GM18508 (cell line): ENCODE results near the gene EHMT2.
"Not testable (repeated sequence)": the region's sequence is repeated elsewhere in the genome, so short reads cannot be mapped to it uniquely, and the experiment has no call there.

Experiments used
- ATAC-seq: cut with Tn5 transposase; IDR thresholded peaks from one replicate; pipeline ENCODE4 v1.9.1; 2021; ENCODE audit warnings: moderate number of reproducible peaks; ENCODE audit not compliant: insufficient read depth, unreplicated experiment

EHMT2 gene

DNA sequence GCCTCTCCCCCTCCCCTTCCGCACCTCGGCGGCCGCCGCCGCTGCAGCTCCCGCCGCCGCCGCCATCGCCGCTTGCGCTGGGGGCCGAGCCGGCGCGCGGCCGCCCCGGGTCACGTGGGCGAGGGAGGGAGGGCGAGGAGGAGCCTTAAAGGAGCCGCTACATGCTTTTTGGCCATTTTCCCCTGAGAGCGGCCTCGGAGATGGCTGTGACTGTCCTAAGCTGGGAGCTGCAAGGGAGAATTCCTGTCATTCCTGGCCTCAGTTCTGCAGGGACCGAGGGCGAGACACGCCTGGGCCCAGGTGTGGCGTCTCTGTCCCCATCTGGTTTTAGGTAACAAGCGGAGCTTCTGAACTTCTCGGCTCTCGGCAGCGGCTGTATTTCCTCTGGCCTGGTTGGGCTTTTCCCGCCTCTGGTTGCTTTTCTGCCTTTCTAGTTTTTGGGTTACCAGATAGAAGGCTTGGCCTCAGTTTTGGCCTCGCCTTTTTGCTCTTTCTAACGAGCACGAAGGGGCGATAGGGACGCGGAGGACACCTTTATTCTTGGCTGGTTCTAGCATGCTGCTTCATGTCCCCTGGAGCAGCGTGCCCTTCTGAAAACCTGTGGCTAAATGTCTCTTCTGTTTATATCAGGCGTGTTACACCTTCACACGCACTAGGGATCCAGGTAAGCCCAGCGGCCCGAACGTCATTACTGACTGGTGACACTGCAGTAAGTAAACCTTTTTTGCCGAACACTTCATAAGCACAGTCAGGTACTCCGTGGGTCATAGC is at the start of gene EHMT2:
TSS of gene EHMT2 (minus strand) at position 87 of the 771 bp plus-strand sequence. CDS start at position 66, 21 bp downstream.
- ATAC-seq = no peak

DNA sequence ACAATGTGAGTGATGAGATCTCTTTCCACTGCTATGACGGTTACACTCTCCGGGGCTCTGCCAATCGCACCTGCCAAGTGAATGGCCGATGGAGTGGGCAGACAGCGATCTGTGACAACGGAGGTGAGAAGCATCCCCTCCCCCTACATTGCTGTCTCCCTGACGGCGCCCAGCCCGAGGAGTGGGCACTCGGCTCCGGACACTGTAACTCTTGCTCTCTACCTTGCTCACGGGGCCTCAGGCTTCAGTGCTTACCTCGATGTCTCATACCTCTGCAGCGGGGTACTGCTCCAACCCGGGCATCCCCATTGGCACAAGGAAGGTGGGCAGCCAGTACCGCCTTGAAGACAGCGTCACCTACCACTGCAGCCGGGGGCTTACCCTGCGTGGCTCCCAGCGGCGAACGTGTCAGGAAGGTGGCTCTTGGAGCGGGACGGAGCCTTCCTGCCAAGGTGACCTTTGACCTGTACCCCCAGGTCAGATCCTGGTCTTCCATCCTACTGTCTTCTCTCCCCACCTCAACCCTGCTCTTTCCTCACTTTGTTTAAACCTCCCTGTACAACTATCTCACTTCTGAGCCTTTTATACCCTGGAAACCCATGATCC is 49.7 kb upstream of the EHMT2 start:
- no peak for ATAC-seq

GRCh38 chr6:31946370-31946885 is 48.9 kb upstream of the EHMT2 start:
- ATAC-seq = no peak

DNA sequence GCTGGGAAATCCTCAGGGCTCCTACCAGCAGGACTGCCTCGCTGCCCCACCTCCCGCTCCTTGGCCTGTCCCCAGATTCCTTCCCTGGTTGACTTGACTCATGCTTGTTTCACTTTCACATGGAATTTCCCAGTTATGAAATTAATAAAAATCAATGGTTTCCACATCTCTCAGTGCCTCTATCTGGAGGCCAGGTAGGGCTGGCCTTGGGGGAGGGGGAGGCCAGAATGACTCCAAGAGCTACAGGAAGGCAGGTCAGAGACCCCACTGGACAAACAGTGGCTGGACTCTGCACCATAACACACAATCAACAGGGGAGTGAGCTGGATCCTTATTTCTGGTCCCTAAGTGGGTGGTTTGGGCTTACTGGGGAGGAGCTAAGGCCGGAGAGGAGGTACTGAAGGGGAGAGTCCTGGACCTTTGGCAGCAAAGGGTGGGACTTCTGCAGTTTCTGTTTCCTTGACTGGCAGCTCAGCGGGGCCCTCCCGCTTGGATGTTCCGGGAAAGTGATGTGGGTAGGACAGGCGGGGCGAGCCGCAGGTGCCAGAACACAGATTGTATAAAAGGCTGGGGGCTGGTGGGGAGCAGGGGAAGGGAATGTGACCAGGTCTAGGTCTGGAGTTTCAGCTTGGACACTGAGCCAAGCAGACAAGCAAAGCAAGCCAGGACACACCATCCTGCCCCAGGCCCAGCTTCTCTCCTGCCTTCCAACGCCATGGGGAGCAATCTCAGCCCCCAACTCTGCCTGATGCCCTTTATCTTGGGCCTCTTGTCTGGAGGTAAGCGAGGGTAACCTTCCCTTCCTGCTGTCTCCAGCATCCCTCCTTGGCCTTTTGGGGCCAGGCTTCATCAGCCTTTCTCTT is 48.2 kb upstream of the EHMT2 start, which contains the start of gene CFB:
TSS of gene CFB (plus strand) at position 589 of the 863 bp plus-strand sequence. CDS start at position 716, 127 bp downstream.
- ATAC-seq = no peak

DNA sequence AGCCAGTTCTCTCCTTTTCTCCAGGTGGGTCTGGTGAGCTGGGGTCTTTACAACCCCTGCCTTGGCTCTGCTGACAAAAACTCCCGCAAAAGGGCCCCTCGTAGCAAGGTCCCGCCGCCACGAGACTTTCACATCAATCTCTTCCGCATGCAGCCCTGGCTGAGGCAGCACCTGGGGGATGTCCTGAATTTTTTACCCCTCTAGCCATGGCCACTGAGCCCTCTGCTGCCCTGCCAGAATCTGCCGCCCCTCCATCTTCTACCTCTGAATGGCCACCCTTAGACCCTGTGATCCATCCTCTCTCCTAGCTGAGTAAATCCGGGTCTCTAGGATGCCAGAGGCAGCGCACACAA is 47.6 kb upstream of the EHMT2 start:
- ATAC-seq = no peak

DNA sequence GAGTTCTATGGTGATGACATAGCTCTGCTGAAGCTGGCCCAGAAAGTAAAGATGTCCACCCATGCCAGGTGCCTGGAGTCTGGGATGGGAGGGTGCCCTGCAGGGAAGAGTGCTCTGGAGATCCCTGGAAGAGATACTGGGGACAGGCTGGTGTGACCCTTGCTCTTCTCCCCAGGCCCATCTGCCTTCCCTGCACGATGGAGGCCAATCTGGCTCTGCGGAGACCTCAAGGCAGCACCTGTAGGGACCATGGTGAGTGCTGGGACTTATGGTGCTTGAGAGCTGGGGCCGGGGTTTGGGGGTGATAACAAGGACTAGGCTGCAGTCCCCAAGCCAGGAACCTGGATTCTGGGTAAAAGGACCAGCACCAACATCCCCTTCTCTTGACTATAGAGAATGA is 46.2 kb upstream of the EHMT2 start:
- ATAC-seq = no peak

DNA sequence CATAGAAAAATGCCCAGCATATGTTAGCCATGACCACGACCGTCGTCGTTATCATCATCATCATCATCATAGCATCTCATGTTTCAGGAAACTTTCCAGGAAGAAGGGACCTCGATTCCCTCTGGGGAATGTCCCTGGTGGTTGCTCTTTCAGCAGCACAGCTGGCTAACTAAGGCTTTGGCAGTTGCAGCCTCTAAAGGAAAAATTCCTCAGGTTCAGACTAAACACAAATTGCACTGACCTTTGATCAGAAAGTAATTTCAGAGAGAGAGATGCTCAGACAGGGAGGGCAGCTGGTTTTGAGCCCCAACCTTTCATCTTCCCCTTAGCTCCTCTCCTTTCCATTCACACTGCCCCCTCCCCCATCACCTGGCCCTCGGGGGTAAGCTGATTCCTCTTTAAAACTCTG is 42.8 kb upstream of the EHMT2 start:
- ATAC-seq = no peak

GRCh38 chr6:31935823-31936222 is 38.3 kb upstream of the EHMT2 start:
- no peak for ATAC-seq

DNA sequence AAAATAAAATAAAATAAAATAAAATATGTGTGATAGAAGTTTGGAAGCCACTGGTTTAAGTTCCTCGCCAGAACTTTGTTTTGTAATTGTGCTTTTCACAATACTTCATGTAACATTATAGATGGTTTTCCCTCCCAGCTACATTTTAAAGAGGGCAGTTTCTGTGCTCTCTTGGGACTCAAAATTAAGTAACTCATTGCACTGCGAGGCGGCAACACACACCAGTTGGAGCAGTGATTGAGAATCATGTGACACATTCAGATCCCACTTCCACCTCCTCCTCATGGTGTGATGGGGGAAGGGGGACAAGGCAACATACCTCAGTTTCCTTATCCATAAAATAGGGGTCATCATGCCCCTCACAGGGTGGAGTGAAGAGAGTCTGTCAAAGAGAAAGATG is 37.5 kb upstream of the EHMT2 start:
- ATAC-seq = no peak

GRCh38 chr6:31933537-31933936 is 36.0 kb upstream of the EHMT2 start:
- ATAC-seq = no peak

- ATAC-seq = not testable (repeated sequence)
These were observed 34.6 kb upstream of the EHMT2 start for GRCh38 chr6:31932137-31932536.

- no peak for ATAC-seq
These were observed 33.5 kb upstream of the EHMT2 start for GRCh38 chr6:31930962-31931361.

DNA sequence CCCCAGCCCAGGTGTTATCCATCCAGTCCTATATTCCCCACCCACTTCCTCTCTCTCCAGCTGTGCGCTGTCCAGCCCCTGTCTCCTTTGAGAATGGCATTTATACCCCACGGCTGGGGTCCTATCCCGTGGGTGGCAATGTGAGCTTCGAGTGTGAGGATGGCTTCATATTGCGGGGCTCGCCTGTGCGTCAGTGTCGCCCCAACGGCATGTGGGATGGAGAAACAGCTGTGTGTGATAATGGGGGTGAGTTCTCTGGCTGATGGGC is 31.1 kb upstream of the EHMT2 start:
- no peak for ATAC-seq

DNA sequence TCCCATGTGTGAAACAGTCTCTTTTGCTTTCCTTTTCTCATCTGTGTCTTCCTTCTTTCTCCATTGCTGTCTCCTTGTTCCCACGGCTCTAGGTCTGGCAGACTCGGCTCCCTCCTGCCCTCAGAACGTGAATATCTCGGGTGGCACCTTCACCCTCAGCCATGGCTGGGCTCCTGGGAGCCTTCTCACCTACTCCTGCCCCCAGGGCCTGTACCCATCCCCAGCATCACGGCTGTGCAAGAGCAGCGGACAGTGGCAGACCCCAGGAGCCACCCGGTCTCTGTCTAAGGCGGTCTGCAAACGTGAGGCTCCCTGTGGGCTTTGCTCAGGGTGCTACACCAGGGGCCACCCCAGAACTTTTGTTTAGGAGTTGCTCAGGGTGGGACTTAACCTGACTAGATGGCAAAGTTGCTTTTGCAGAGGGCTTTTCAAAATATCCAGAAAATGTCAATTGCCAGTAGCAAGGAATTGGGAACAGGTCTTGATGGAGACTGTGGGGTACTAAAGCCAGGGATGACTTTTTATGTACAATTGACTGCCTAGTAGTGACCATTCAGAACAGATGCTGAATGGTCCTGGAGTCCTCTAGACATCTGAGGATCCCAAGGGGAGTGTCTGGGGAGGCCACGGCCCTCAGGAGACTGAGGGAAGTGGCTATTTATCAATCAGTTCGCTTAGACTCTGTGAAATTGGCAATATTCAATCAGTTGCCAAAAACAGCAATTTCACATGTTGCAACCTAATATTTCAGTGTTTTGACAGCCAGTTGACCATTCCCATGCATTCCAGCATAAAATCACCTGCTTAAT is 30.6 kb upstream of the EHMT2 start:
- ATAC-seq = no peak

DNA sequence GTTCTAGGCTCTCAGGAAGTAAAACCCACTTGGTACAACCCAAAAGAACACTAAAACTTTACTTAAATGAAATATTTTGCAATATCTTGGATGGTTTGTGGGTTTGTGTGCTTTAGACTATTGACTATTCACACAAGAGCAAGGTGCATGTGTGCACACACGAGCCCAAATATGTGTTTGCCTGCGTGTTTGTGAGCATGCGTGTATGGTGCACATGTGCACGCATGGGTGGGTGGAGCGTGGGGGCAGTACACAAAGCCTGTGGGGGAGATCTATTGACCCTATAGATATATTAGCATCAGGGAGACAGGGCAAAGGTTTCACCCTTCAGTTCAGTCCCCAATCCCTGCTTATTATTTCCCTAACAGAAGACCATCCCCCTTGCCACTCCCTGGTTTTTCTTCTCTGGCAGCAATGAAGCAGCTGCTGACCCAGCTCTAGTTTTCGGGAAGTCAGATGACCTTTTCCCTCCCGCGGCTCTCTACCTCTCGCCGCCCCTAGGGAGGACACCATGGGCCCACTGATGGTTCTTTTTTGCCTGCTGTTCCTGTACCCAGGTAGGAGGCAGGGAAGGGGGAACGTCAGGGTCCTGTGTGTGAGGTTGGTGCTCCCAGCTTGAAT is 29.9 kb upstream of the EHMT2 start, which contains the start of gene C2:
TSS of gene C2 (plus strand) at position 476 of the 621 bp plus-strand sequence. CDS start at position 512, 36 bp downstream.
- no peak for ATAC-seq

GRCh38 chr6:31922942-31923341 is 25.4 kb upstream of the EHMT2 start:
- ATAC-seq = no peak

- ATAC-seq = no peak
These were observed 23.3 kb upstream of the EHMT2 start for GRCh38 chr6:31920811-31921210.

DNA sequence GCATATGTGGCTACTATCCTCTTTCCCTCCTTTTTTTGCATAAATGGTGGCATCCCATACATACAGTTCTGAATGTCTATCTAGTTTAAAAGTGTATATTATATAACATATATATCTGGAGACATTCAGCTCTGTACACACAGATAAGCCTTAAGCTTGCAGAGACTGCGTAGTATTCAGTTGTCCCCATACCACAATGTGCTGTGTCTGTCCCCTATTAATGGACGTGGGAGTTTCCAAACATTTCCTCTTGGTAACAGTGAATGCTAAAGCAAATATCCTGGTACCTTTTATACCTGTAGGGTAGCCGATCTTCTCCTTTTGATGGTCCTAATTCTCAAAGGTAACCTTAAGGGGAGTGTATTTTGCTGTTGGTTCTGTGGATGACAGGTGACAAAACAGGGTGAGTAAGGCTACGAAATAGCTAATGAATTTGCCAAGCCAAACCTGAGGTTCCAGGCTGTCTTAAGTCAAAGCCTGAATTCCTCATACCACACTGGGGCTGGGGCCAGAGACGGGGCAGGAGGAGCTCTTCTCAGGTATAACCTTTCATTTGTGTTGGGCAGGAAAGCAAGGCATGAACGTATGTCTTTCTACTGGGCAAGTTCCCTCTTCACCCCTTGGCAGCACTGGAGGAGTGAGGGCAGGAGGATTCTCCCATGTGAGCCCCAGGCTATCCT is 22.3 kb upstream of the EHMT2 start:
- no peak for ATAC-seq

GRCh38 chr6:31918069-31918720 is 20.7 kb upstream of the EHMT2 start:
- no peak for ATAC-seq
